Lung (tissue), 12 donors: ENCODE results near the gene ATG4C. TPM values are rescaled to one million over a fixed set of nuclear protein-coding genes. Genes with fewer than 3 reads are reported as not detected.
"Not testable (repeated sequence)": the region's sequence is repeated elsewhere in the genome, so short reads cannot be mapped to it uniquely, and the experiment has no call there.

Source experiments
- ATAC-seq: fragments of 200-7000 bp; cut with Tn5 transposase; one replicate; pipeline ENCODE4 v1.9.1; 2020; ENCODE audit warnings: moderate number of reproducible peaks; ENCODE audit not compliant: insufficient read depth, low FRiP score
- DNase-seq, 3 donors: peaks; one replicate each; pipeline ENCODE4 v3.0.0-alpha.2; 2013 to 2017
- H3K27ac ChIP-seq, 2 donors: one replicate each; pipeline ENCODE4 v1.5.1; 2013; ENCODE audit warnings: mild to moderate bottlenecking in 2 of 2, moderate library complexity in 2 of 2, control low read depth in 1 of 2, inconsistent platforms in 1 of 2, low read depth in 1 of 2, low read length in 1 of 2
- H3K27me3 ChIP-seq, 3 donors: one replicate each; pipeline ENCODE4 v1.5.1; 2013; ENCODE audit warnings: low read length in 2 of 3; ENCODE audit not compliant: control insufficient read depth in 3 of 3, insufficient read depth in 3 of 3
- H3K36me3 ChIP-seq, 4 donors: one replicate each; pipeline ENCODE4 v1.5.1; 2013; ENCODE audit warnings: low read length in 4 of 4, mild to moderate bottlenecking in 1 of 4, moderate library complexity in 1 of 4; ENCODE audit not compliant: control insufficient read depth in 4 of 4, insufficient read depth in 4 of 4
- H3K4me1 ChIP-seq, 5 donors: one replicate each; pipeline ENCODE4 v1.5.1; 2013; ENCODE audit warnings: low read length in 5 of 5, mild to moderate bottlenecking in 2 of 5, moderate library complexity in 1 of 5; ENCODE audit not compliant: control insufficient read depth in 5 of 5, insufficient read depth in 5 of 5
- H3K4me3 ChIP-seq: one replicate; pipeline ENCODE4 v1.5.1; 2013; ENCODE audit warnings: mild to moderate bottlenecking, control low read depth, moderate library complexity
- H3K9ac ChIP-seq, 2 donors: one replicate each; pipeline ENCODE4 v1.5.1; 2013; ENCODE audit warnings: low read length in 2 of 2, control low read depth in 1 of 2; ENCODE audit not compliant: insufficient read depth in 1 of 2
- H3K9me3 ChIP-seq, 4 donors: one replicate each; pipeline ENCODE4 v1.5.1; 2013; ENCODE audit warnings: low read length in 3 of 4, mild to moderate bottlenecking in 1 of 4, moderate library complexity in 1 of 4; ENCODE audit not compliant: control insufficient read depth in 4 of 4, insufficient read depth in 3 of 4
- WGBS, 2 donors: extraction: QIAGEN DNeasy Blood & Tissue Kit; methylation state at CpG; one replicate each; pipeline ENCODE4 v1.1.7; 2013; 5-methylcytosine and 5-hydroxymethylcytosine counted together
- polyA plus RNA-seq, 2 donors: library from polyadenylated mRNA; stranded (reverse); fragments of 200-250 nt; gene quantifications; one replicate each; pipeline ENCODE4 v1.2.1, GENCODE V29; 2013
- total RNA-seq, 2 donors: library from RNA; depleted of rRNA in 1 of 2; stranded (reverse); fragments of >200 nt in 1 of 2; gene quantifications; one replicate each; pipeline ENCODE4 v1.2.1, GENCODE V29; 2014 to 2021
- TF ChIP-seq, protein P1 (sequence below): IDR thresholded peaks from 2 replicates; pipeline ENCODE4 v1.5.1; 2012; ENCODE audit warnings: mild to moderate bottlenecking; ENCODE audit errors: control extremely low read depth, extremely low read depth
- donor health status: control.
- donor health status: control.
- donor health status: Bipolar disorder and iron deficiency.
- donor health status: healthy.
- donor health status: DM: yes; HTN: yes; CAD: no.

The ATG4C gene
- total and polyA plus RNA-seq, 4 donors, result 3.9 to 12.9 (median 7.3) TPM

DNA sequence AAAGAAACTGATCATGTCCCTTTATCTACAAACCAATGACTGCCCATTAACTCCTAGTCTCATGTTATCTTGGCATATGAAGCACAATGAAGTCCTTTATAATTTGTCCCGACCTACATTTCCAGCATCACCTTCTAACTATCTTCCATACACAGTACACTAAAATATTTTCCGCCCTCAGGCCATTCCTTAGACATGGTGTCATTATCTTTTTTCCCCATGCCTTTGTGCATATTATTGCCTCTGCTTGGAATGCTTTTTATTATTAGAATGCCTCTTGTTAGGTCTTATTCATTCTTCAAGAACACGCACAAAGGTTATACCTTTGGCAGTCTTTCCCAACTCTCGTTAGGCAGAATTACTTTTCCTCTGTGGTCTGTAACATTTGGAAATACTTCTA is 39.6 kb downstream of the ATG4C start:
- H3K36me3 ChIP-seq, result peaks cover 0 to 2% (median 0%) of the 10 kb centered on the region in 4 donors
- H3K9ac ChIP-seq, result no peak overlapping the region
- DNase-seq, result no peak
- H3K9me3 ChIP-seq, result peaks cover 0 to 3% (median 0%) of the 10 kb centered on the region in 4 donors
- H3K27me3 ChIP-seq, result no peaks in the 10 kb centered on the region
- no peak overlapping the region for H3K4me3 ChIP-seq
- H3K4me1 ChIP-seq, result no peaks in the 10 kb centered on the region
- 93 to 95% methylated on average over 4 of the region's 4 CpGs for WGBS, 2 donors
- TF ChIP-seq, protein P1, sequence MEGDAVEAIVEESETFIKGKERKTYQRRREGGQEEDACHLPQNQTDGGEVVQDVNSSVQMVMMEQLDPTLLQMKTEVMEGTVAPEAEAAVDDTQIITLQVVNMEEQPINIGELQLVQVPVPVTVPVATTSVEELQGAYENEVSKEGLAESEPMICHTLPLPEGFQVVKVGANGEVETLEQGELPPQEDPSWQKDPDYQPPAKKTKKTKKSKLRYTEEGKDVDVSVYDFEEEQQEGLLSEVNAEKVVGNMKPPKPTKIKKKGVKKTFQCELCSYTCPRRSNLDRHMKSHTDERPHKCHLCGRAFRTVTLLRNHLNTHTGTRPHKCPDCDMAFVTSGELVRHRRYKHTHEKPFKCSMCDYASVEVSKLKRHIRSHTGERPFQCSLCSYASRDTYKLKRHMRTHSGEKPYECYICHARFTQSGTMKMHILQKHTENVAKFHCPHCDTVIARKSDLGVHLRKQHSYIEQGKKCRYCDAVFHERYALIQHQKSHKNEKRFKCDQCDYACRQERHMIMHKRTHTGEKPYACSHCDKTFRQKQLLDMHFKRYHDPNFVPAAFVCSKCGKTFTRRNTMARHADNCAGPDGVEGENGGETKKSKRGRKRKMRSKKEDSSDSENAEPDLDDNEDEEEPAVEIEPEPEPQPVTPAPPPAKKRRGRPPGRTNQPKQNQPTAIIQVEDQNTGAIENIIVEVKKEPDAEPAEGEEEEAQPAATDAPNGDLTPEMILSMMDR, result no peak
- no peak overlapping the region for H3K27ac ChIP-seq
- ATAC-seq, result no peak

- DNase-seq, result no peak
- H3K9ac ChIP-seq, result no peak overlapping the region
- H3K9me3 ChIP-seq, result peaks cover 0 to 3% (median 0%) of the 10 kb centered on the region in 4 donors
- H3K4me1 ChIP-seq, result no peaks in the 10 kb centered on the region
- TF ChIP-seq, protein P1, result no peak
- no peaks in the 10 kb centered on the region for H3K27me3 ChIP-seq
- no peak for ATAC-seq
- peaks cover 0 to 2% (median 0%) of the 10 kb centered on the region in 4 donors for H3K36me3 ChIP-seq
- no peak overlapping the region for H3K27ac ChIP-seq
- 96 to 97% methylated on average over 2 of the region's 2 CpGs for WGBS, 2 donors
- H3K4me3 ChIP-seq, result no peak overlapping the region
Measured at GRCh38 chr1:62826901-62827300, 43.0 kb downstream of the ATG4C start.

DNA sequence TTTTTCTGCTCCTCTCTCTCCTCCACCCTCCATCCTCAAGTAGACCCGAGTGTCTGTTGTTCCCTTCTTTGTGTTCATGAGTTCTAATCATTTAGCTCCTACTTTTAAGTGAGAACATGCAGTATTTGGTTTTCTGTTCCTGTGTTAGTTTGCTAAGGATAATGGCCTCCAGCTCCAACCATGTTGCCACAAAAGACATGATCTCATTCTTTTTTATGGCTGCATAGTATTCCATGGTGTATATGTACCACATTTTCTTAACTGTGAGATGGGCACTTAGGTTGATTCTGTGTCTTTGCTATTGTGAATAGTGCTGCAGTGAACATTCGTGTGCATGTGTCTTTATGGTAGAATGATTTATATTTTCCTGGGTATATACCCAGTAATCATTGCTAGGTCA is 43.9 kb downstream of the ATG4C start:
- not testable (repeated sequence) for H3K4me1 ChIP-seq, H3K27ac ChIP-seq, H3K27me3 ChIP-seq, DNase-seq, H3K9me3 ChIP-seq, H3K36me3 ChIP-seq, ATAC-seq, H3K9ac ChIP-seq, H3K4me3 ChIP-seq
- 96 to 100% methylated on average over 2 of the region's 2 CpGs for WGBS, 2 donors

- WGBS, 2 donors, result 85 to 90% methylated on average over 5 of the region's 5 CpGs
- peaks cover 0 to 3% (median 0%) of the 10 kb centered on the region in 4 donors for H3K9me3 ChIP-seq
- H3K27me3 ChIP-seq, result no peaks in the 10 kb centered on the region
- ATAC-seq (no peak), DNase-seq (no peak)
- H3K9ac ChIP-seq, result no peak overlapping the region
- TF ChIP-seq, protein P1, result no peak
- peaks cover 0 to 3% (median under 1%) of the 10 kb centered on the region in 4 donors for H3K36me3 ChIP-seq
- no peak overlapping the region for H3K4me3 ChIP-seq
- no peak overlapping the region for H3K27ac ChIP-seq
- H3K4me1 ChIP-seq, result no peaks in the 10 kb centered on the region
Measured at GRCh38 chr1:62832276-62832675, 48.3 kb downstream of the ATG4C start.
